H1 (cell line): Measurements from ENCODE around the gene RHBDL2. TPM values are rescaled to one million over a fixed set of nuclear protein-coding genes. Genes with fewer than 3 reads are reported as not detected.

Source experiments
- SP4 ChIP-seq: IDR thresholded peaks from 2 replicates; pipeline ENCODE4 v1.6.1; 2012; ENCODE audit warnings: low read length, inconsistent platforms
- polyA plus RNA-seq, 7 experiments: library from polyadenylated mRNA; depleted of rRNA in 3 of 7; stranded (reverse) in 5 of 7; unstranded in 2 of 7; fragments of >200 nt in 5 of 7; fragments of 200-250 nt in 2 of 7; gene quantifications; 1 replicate in 5 of 7; 2 replicates in 1 of 7; 4 replicates in 1 of 7; pipeline versions ENCODE4 v1.2.1 to v1.2.3, GENCODE V29; 2011 to 2013; ENCODE audit warnings: missing spikeins in 2 of 7, mixed read lengths in 2 of 7
- total RNA-seq: library from RNA; stranded (reverse); fragmentation: NEBNext Ultra II Directional; extraction: Animal tissue kit (Norgen Biotek cat#: 25700); gene quantifications from 2 replicates; pipeline ENCODE4 v1.2.1, GENCODE V29; 2021

The RHBDL2 gene
- total and polyA plus RNA-seq, 2 of the 8 experiments (the other 6 are each of a cell fraction or from before 2014, with no cell fraction given) = 0.42 to 0.84 TPM

DNA sequence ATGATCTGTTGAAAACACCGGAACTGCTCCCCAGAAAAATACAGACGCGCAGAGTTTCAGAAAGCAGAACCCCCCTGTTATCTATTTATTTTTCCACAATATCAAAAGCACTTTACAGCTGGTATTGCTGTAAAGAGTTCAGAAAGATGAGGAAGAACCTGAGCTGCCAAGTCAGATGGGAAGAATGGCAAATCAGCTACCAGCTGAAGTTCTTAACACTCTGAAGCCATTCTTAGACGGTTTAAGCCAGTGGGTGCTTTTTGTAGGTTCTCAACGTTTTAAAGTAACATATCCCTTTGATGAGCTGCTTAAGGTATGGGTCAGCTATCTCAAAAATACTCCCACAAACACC is 48.7 kb upstream of the RHBDL2 start (continued):
- no peak for TF ChIP-seq SP4
